A549 treated with dexamethasone at 1 μM for 4 hours (cell line): ENCODE data around the gene EFHC1. TPM values are rescaled to one million over a fixed set of nuclear protein-coding genes. Genes with fewer than 3 reads are reported as not detected.

Experiments
- total RNA-seq: library from RNA; stranded (reverse); fragments of 200-300 nt; extraction: Qiagen RNA extraction; gene quantifications from 5 replicates; pipeline ENCODE4 v1.2.3, GENCODE V29; 2022

Gene EFHC1, protein sequence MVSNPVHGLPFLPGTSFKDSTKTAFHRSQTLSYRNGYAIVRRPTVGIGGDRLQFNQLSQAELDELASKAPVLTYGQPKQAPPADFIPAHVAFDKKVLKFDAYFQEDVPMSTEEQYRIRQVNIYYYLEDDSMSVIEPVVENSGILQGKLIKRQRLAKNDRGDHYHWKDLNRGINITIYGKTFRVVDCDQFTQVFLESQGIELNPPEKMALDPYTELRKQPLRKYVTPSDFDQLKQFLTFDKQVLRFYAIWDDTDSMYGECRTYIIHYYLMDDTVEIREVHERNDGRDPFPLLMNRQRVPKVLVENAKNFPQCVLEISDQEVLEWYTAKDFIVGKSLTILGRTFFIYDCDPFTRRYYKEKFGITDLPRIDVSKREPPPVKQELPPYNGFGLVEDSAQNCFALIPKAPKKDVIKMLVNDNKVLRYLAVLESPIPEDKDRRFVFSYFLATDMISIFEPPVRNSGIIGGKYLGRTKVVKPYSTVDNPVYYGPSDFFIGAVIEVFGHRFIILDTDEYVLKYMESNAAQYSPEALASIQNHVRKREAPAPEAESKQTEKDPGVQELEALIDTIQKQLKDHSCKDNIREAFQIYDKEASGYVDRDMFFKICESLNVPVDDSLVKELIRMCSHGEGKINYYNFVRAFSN
- 8.9 to 11.3 TPM (median 10.9 TPM) in 5 replicates for total RNA-seq

DNA sequence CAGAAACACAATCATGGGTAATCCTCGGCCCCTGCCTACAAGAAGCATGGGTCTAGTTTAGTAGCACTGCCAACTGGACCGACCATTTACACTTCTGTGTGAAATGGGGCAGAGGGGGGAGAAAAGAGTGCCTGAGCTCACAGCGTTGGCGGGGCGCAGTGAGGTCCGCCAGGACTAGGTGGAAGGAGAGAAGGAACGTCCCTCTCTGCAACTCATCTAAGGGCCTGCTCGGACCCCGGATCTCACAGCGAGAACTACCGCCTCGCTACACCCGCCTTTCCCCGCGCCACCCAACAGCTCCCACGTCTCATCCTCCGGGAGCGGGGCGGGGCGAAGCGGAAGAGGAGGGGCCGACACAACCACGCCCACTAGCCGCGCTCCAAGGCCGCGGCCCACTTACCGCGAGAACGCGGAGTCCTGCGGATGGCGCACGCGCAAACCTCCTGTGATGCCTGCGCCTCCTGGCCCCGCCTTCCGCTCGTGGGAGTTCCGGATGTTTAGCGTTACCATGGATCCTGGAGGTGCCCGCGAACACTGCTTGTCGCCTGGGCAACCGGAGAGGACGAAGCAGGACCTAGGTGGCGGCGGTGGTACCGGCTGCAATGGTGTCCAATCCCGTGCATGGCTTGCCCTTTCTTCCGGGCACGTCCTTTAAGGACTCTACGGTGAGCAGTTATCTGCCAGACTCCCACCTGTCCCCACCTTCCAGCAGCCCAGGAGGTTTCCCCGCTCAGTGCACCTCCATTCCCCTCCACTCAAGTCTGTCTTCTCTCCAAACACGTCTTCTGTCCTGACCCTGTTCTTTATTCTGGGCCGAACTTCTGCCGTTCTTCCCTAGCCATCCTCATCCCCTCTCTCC lies at the start of gene EFHC1:
Gene EFHC1 (plus strand): TSS at position 534 of the 859 bp plus-strand sequence. CDS start 69 bp downstream, at position 603.

Other genes starting within 250 kb of the EFHC1 start
- not detected in 5 replicates for gene IL17A, start 234.0 kb upstream of the EFHC1 start, total RNA-seq
- not detected in 5 replicates for gene IL17F, start 175.8 kb upstream of the EFHC1 start, total RNA-seq
- gene MCM3, start 135.6 kb upstream of the EFHC1 start, total RNA-seq = 71.9 to 83.1 TPM (median 76.6 TPM) in 5 replicates
- gene PAQR8, start 58.2 kb upstream of the EFHC1 start, total RNA-seq = 1.0 to 1.5 TPM (median 1.3 TPM) in 5 replicates
- 33.5 to 44.9 TPM (median 41.2 TPM) in 5 replicates for gene TRAM2, start 156.7 kb downstream of the EFHC1 start, total RNA-seq